ENCODE results near the gene FAM219B.

The FAM219B gene

DNA sequence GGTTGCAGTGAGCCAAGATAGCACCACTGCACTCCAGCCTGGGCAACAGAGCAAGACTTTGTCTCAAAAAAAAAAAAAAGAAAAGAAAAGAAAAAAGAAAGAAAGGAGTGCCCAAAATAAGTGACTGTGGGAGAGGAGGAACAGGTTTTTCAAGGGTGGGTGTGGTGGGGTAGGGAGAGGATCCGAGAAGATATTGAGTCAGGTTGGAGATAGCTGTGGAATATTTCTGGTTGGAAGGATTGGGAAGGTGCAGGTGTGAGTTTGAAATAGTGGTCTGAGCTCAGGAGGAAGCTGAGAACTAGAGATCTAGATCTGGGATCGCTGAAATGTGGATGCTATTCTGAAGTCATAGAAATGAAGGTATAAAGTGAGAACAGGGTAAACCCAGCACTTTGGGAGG, 41.3 kb downstream of the FAM219B start:
- H3K79me2 ChIP-seq (ENCODE audit: insufficient read depth, low read length) = peaks cover 79% of the 10 kb centered on the region

DNA sequence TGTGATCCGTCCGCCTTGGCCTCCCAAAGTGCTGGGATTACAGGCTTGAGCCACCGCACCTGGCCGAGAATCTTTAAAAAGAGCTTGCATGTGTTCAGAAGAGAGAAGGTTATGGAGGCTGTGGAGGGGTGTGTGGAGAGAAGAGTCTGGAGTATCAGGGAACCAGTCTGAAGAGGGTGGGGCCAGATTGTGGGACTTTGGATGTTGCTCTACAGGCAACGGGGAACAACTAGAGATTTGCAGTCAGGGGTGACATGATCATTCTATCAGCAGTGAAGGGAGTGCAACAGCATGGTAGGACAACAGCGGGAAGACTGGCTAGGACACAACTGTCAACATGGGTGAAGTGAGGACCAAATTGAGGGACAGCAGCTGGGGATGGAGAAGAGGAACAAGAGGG, 42.4 kb downstream of the FAM219B start:
- Histone ChIP-seq H3K9ac (ENCODE audit: low read length) (no peak overlapping the region), H3K79me2 (ENCODE audit: insufficient read depth, low read length) (peaks cover 79% of the 10 kb centered on the region), H3K4me2 (ENCODE audit: low read depth, low read length, poor library complexity, severe bottlenecking) (no peak overlapping the region), H3K27ac (ENCODE audit: low read depth, low read length) (no peak overlapping the region), H3K4me3 (ENCODE audit: insufficient read depth, low read length, poor library complexity, severe bottlenecking) (no peak overlapping the region), H3K9me2 (replicated peaks; ENCODE audit: insufficient read depth, low read length) (no peaks in the 10 kb centered on the region), H3K27me3 (ENCODE audit: low read length) (no peaks in the 10 kb centered on the region), H3K36me3 (ENCODE audit: low read length) (peaks cover 6% of the 10 kb centered on the region; the same call in 1 of the 2 replicates), H3K9me3 (ENCODE audit: insufficient read depth, low read length) (no peaks in the 10 kb centered on the region), H3F3A (ENCODE audit: insufficient read depth) (no peaks in the 10 kb centered on the region), H4K20me1 (ENCODE audit: low read depth, low read length) (no peaks in the 10 kb centered on the region; the same call in 1 of the 2 replicates), H2AFZ (ENCODE audit: low read depth, low read length, severe bottlenecking) (no peak overlapping the region)
- TF ChIP-seq, protein P1, sequence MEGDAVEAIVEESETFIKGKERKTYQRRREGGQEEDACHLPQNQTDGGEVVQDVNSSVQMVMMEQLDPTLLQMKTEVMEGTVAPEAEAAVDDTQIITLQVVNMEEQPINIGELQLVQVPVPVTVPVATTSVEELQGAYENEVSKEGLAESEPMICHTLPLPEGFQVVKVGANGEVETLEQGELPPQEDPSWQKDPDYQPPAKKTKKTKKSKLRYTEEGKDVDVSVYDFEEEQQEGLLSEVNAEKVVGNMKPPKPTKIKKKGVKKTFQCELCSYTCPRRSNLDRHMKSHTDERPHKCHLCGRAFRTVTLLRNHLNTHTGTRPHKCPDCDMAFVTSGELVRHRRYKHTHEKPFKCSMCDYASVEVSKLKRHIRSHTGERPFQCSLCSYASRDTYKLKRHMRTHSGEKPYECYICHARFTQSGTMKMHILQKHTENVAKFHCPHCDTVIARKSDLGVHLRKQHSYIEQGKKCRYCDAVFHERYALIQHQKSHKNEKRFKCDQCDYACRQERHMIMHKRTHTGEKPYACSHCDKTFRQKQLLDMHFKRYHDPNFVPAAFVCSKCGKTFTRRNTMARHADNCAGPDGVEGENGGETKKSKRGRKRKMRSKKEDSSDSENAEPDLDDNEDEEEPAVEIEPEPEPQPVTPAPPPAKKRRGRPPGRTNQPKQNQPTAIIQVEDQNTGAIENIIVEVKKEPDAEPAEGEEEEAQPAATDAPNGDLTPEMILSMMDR (IDR thresholded peaks at IDR 0.05; ENCODE audit: insufficient read depth, low read length, poor library complexity, severe bottlenecking) = no peak
- TF ChIP-seq EZH2phosphoT487 (conservative IDR thresholded peaks at IDR 0.05; ENCODE audit: low read length) = no peak

More for the DNA sequence above, 41.3 kb downstream of the FAM219B start:
- H3K4me3 ChIP-seq (ENCODE audit: insufficient read depth, low read length, poor library complexity, severe bottlenecking) = no peak overlapping the region
- H3K9ac ChIP-seq (ENCODE audit: low read length) = no peak overlapping the region
- H3F3A ChIP-seq (ENCODE audit: insufficient read depth) = peaks cover 2% of the 10 kb centered on the region
- no peak overlapping the region for H3K27ac ChIP-seq (ENCODE audit: low read depth, low read length)
- no peaks in the 10 kb centered on the region for H3K9me2 ChIP-seq (replicated peaks; ENCODE audit: insufficient read depth, low read length)
- H4K20me1 ChIP-seq (ENCODE audit: low read depth, low read length) = no peaks in the 10 kb centered on the region; the same call in 1 of the 2 replicates
- H3K9me3 ChIP-seq (ENCODE audit: insufficient read depth, low read length) = no peaks in the 10 kb centered on the region
- H3K4me2 ChIP-seq (ENCODE audit: low read depth, low read length, poor library complexity, severe bottlenecking) = no peak overlapping the region
- H3K36me3 ChIP-seq (ENCODE audit: low read length) = peaks cover 6% of the 10 kb centered on the region; the same call in 1 of the 2 replicates
- no peaks in the 10 kb centered on the region for H3K27me3 ChIP-seq (ENCODE audit: low read length)
- TF ChIP-seq EZH2phosphoT487 (conservative IDR thresholded peaks at IDR 0.05; ENCODE audit: low read length) = no peak
- no peak overlapping the region for H2AFZ ChIP-seq (ENCODE audit: low read depth, low read length, severe bottlenecking)

DNA sequence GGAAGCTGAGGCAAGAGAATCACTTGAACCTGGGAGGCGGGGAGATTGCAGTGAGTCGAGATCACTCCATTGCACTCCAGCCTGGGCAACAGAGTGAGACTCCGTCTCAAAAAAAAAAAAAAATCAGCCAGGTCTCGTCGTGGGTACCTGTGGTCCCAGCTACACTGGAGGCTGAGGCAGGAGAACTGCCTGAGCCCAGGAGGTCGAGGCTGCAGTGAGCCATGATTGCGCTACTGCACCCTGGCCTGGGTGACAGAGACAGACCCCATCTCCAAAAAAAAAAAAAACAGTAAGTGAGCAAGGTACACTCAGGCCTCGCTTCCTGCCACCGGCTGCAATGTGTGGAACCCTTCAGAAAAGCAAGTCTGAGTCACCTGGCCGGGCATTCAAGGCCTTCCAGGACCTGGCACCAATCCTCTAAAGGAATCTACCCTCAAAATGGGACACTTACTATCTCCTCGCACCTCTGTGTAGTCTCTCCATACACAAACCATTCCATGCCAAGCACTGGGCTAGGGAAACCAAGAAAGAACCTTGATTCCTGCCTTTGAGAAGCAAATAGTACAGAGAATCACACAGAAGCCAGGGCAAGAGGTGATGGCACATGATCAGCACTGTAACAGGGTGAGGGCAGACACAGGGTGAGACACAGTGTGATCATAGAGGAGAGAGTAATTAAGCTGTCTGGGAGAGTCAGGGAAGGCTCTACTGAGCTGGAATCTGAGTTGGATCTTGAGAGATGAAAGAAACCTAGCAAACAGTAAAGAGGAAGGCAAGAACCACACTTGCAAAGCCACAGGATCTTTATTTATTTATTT, 43.2 kb downstream of the FAM219B start:
- H3F3A ChIP-seq (ENCODE audit: insufficient read depth) = no peaks in the 10 kb centered on the region
- no peaks in the 10 kb centered on the region for H3K9me2 ChIP-seq (replicated peaks; ENCODE audit: insufficient read depth, low read length)
- H3K79me2 ChIP-seq (ENCODE audit: insufficient read depth, low read length) = peaks cover 76% of the 10 kb centered on the region
- H3K36me3 ChIP-seq (ENCODE audit: low read length) = peaks cover 6% of the 10 kb centered on the region; the same call in 1 of the 2 replicates
- H4K20me1 ChIP-seq (ENCODE audit: low read depth, low read length) = no peaks in the 10 kb centered on the region; the same call in 1 of the 2 replicates
- no peaks in the 10 kb centered on the region for H3K27me3 ChIP-seq (ENCODE audit: low read length)
- no peaks in the 10 kb centered on the region for H3K9me3 ChIP-seq (ENCODE audit: insufficient read depth, low read length)
- TF ChIP-seq EZH2phosphoT487 (conservative IDR thresholded peaks at IDR 0.05; ENCODE audit: low read length) = no peak
- TF ChIP-seq, protein P1 (IDR thresholded peaks at IDR 0.05; ENCODE audit: insufficient read depth, low read length, poor library complexity, severe bottlenecking) = no peak
- no peak overlapping the region for H3K9ac ChIP-seq (ENCODE audit: low read length)
- H3K27ac ChIP-seq (ENCODE audit: low read depth, low read length) = no peak overlapping the region
- no peak overlapping the region for H2AFZ ChIP-seq (ENCODE audit: low read depth, low read length, severe bottlenecking)
- no peak overlapping the region for H3K4me2 ChIP-seq (ENCODE audit: low read depth, low read length, poor library complexity, severe bottlenecking)
- no peak overlapping the region for H3K4me3 ChIP-seq (ENCODE audit: insufficient read depth, low read length, poor library complexity, severe bottlenecking)

DNA sequence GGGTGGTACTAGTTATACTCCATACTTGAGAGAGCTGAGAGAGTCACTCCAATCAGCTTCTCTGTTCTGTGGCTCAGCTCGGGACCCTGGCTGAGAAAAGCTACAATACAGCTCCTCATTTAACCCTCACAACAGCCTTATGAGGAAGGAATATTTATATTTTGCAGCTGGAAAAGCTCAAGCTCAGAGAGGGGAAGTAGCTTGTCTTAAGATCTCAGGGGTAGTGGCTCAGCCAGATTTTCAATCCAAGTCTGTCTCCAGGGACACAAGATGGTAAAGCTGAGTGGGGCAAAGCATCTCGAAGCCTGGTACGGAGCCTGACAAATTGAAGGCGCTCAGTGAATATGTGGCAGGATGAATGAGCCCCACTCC, 48.3 kb downstream of the FAM219B start:
- Histone ChIP-seq H4K20me1 (ENCODE audit: low read depth, low read length) (no peaks in the 10 kb centered on the region), H3K9me2 (replicated peaks; ENCODE audit: insufficient read depth, low read length) (no peaks in the 10 kb centered on the region), H3K4me2 (ENCODE audit: low read depth, low read length, poor library complexity, severe bottlenecking) (peak overlapping the region; percentile 30), H3K36me3 (ENCODE audit: low read length) (no peaks in the 10 kb centered on the region), H3K27ac (ENCODE audit: low read depth, low read length) (peak overlapping the region; percentile 58), H2AFZ (ENCODE audit: low read depth, low read length, severe bottlenecking) (no peak overlapping the region), H3K79me2 (ENCODE audit: insufficient read depth, low read length) (peaks cover 54% of the 10 kb centered on the region), H3K9ac (ENCODE audit: low read length) (peak overlapping the region; percentile 18; the same call in 1 of the 2 replicates), H3K27me3 (ENCODE audit: low read length) (no peaks in the 10 kb centered on the region), H3K9me3 (ENCODE audit: insufficient read depth, low read length) (no peaks in the 10 kb centered on the region), H3F3A (ENCODE audit: insufficient read depth) (peaks cover 11% of the 10 kb centered on the region), H3K4me3 (ENCODE audit: insufficient read depth, low read length, poor library complexity, severe bottlenecking) (no peak overlapping the region)
- TF ChIP-seq, protein P1 (IDR thresholded peaks at IDR 0.05; ENCODE audit: insufficient read depth, low read length, poor library complexity, severe bottlenecking) = no peak
- no peak for TF ChIP-seq EZH2phosphoT487 (conservative IDR thresholded peaks at IDR 0.05; ENCODE audit: low read length)

All from SU-DHL-6 (cell line).